Erythroblast (primary cell): Measurements from ENCODE around the gene TMEM129.

ENCODE experiments used
- DNase-seq, 2 experiments: peaks; one replicate each; lab custom pipeline; 2025; lab: John Stamatoyannopoulos, UW
- GATA1 ChIP-seq: IDR thresholded peaks from 2 replicates; pipeline ENCODE4 v1.6.1; 2011; ENCODE audit warnings: low read depth, mild to moderate bottlenecking, control low read depth, low read length, moderate library complexity
- POLR2A ChIP-seq: IDR thresholded peaks from 2 replicates; pipeline ENCODE4 v1.6.1; 2011; ENCODE audit warnings: mild to moderate bottlenecking, low read length

Gene TMEM129

GRCh38 chr4:1753697-1754311 lies 32.7 kb upstream of the TMEM129 start:
- no peak for TF ChIP-seq GATA1
- no peak for TF ChIP-seq POLR2A
- no peak for DNase-seq

GRCh38 chr4:1753294-1753696 lies 32.2 kb upstream of the TMEM129 start:
- DNase-seq: no peak
- TF ChIP-seq POLR2A: no peak
- no peak for TF ChIP-seq GATA1

- no peak for TF ChIP-seq GATA1
- TF ChIP-seq POLR2A: no peak
These were observed 31.3 kb upstream of the TMEM129 start for GRCh38 chr4:1752284-1753041.

GRCh38 chr4:1751919-1752283 lies 30.8 kb upstream of the TMEM129 start:
- TF ChIP-seq GATA1: no peak
- TF ChIP-seq POLR2A: no peak
- no peak for DNase-seq

More at GRCh38 chr4:1752284-1753041, 31.3 kb upstream of the TMEM129 start:
- DNase-seq: no peak

- TF ChIP-seq POLR2A (no peak), GATA1 (no peak)
- no peak for DNase-seq
These were observed 30.2 kb upstream of the TMEM129 start for GRCh38 chr4:1751155-1751918.

- no peak for DNase-seq
- TF ChIP-seq POLR2A (no peak), GATA1 (no peak)
These were observed 29.4 kb upstream of the TMEM129 start for GRCh38 chr4:1750381-1751154.

- no peak for DNase-seq
- TF ChIP-seq POLR2A: no peak
- TF ChIP-seq GATA1: no peak
These were observed 28.7 kb upstream of the TMEM129 start for GRCh38 chr4:1749826-1750225.

- TF ChIP-seq GATA1 (no peak), POLR2A (no peak)
- DNase-seq: peak; percentile 34 to 76
These were observed 28.2 kb upstream of the TMEM129 start for GRCh38 chr4:1749370-1749769.

GRCh38 chr4:1748465-1748995 lies 27.4 kb upstream of the TMEM129 start:
- TF ChIP-seq GATA1: no peak
- no peak for TF ChIP-seq POLR2A
- peak; percentile 89 to 91 for DNase-seq

GRCh38 chr4:1747603-1747967 lies 26.5 kb upstream of the TMEM129 start:
- DNase-seq: no peak
- TF ChIP-seq GATA1 (no peak), POLR2A (no peak)

- TF ChIP-seq GATA1 (no peak), POLR2A (no peak)
- no peak for DNase-seq
These were observed 25.9 kb upstream of the TMEM129 start for GRCh38 chr4:1746919-1747602.

GRCh38 chr4:1746265-1746691 lies 25.2 kb upstream of the TMEM129 start:
- TF ChIP-seq POLR2A (no peak), GATA1 (no peak)
- peak; percentile 84 to 88 for DNase-seq

- no peak for DNase-seq
- no peak for TF ChIP-seq POLR2A
These were observed 24.6 kb upstream of the TMEM129 start for GRCh38 chr4:1745697-1746096.
